Neuronal stem cell (in vitro differentiated cells): ENCODE measurements around the gene ANGPTL2.

Experiments
- DNase-seq: peaks from one replicate; pipeline ENCODE4 v3.0.0-alpha.2; 2013; ENCODE audit warnings: low spot score
- H2AFZ ChIP-seq: one replicate; pipeline ENCODE4 v1.6.1; 2013; ENCODE audit warnings: mild to moderate bottlenecking, low read length, inconsistent platforms
- H2AK5ac ChIP-seq: 2 replicates; pipeline ENCODE4 v1.6.1; 2013; ENCODE audit warnings: low read depth, mild to moderate bottlenecking, inconsistent platforms, low read length, moderate library complexity, mixed read lengths
- H2BK120ac ChIP-seq: 2 replicates; pipeline ENCODE4 v1.6.1; 2013; ENCODE audit warnings: low read depth, mild to moderate bottlenecking, inconsistent platforms, low read length, moderate library complexity, mixed read lengths
- H2BK12ac ChIP-seq: one replicate; pipeline ENCODE4 v1.6.1; 2013; ENCODE audit warnings: low read length, inconsistent platforms
- H2BK15ac ChIP-seq: 2 replicates; pipeline ENCODE4 v1.6.1; 2013; ENCODE audit warnings: mild to moderate bottlenecking, low read length, inconsistent platforms, mixed read lengths
- H2BK5ac ChIP-seq: one replicate; pipeline ENCODE4 v1.6.1; 2013; ENCODE audit warnings: inconsistent platforms, mild to moderate bottlenecking, low read length, moderate library complexity
- H3K14ac ChIP-seq: one replicate; pipeline ENCODE4 v1.6.1; 2013; ENCODE audit warnings: low read length, inconsistent platforms
- H3K18ac ChIP-seq: 2 replicates; pipeline ENCODE4 v1.6.1; 2013; ENCODE audit warnings: low read length, inconsistent platforms
- H3K23ac ChIP-seq: 2 replicates; pipeline ENCODE4 v1.6.1; 2013; ENCODE audit warnings: low read depth, mild to moderate bottlenecking, mixed read lengths, low read length, inconsistent platforms; ENCODE audit not compliant: poor library complexity
- H3K27ac ChIP-seq: replicated peaks from 3 replicates; pipeline ENCODE4 v1.5.1; 2013; ENCODE audit warnings: low read length, inconsistent platforms
- H3K27me3 ChIP-seq, 3 experiments: 2 replicates each; pipeline ENCODE4 v1.6.1; 2013; ENCODE audit warnings: low read length in 3 of 3, mild to moderate bottlenecking in 2 of 3, inconsistent platforms in 1 of 3, low read depth in 1 of 3, mixed read lengths in 1 of 3, moderate library complexity in 1 of 3; ENCODE audit not compliant: control insufficient read depth in 3 of 3, insufficient read depth in 3 of 3
- H3K36me3 ChIP-seq, 2 donors: replicated peaks in 1 of 2; 2 replicates each; pipeline ENCODE4 v1.6.1; 2013; ENCODE audit warnings: low read length in 2 of 2; ENCODE audit not compliant: control insufficient read depth in 2 of 2, insufficient read depth in 2 of 2
- H3K4ac ChIP-seq: 2 replicates; pipeline ENCODE4 v1.6.1; 2013; ENCODE audit warnings: inconsistent platforms, mild to moderate bottlenecking, low read length, moderate library complexity
- H3K4me1 ChIP-seq, 2 donors: 1 replicate in 1 of 2; 2 replicates in 1 of 2; pipeline ENCODE4 v1.6.1; 2013; ENCODE audit warnings: low read length in 2 of 2, low read depth in 1 of 2; ENCODE audit not compliant: control insufficient read depth in 2 of 2, insufficient read depth in 1 of 2
- H3K4me2 ChIP-seq: one replicate; pipeline ENCODE4 v1.6.1; 2013; ENCODE audit warnings: mild to moderate bottlenecking, low read length, inconsistent platforms; ENCODE audit not compliant: insufficient read depth, poor library complexity, severe bottlenecking
- H3K4me3 ChIP-seq, 2 donors: 2 replicates each; pipeline ENCODE4 v1.5.1; 2013; ENCODE audit warnings: low read length in 2 of 2, mild to moderate bottlenecking in 2 of 2, inconsistent platforms in 1 of 2, moderate library complexity in 1 of 2
- H3K79me1 ChIP-seq: one replicate; pipeline ENCODE4 v1.6.1; 2013; ENCODE audit warnings: low read depth, mild to moderate bottlenecking, inconsistent platforms, low read length, moderate library complexity
- H3K9ac ChIP-seq: one replicate; pipeline ENCODE4 v1.6.1; 2013; ENCODE audit warnings: mild to moderate bottlenecking, low read depth, low read length, inconsistent platforms; ENCODE audit not compliant: poor library complexity
- H3K9me3 ChIP-seq, 2 donors: replicated peaks in 1 of 2; 2 replicates each; pipeline versions ENCODE3 to v1.6.1; 2013; ENCODE audit warnings: low read length in 2 of 2, mild to moderate bottlenecking in 2 of 2, inconsistent platforms in 1 of 2, low read depth in 1 of 2, mixed read lengths in 1 of 2, moderate library complexity in 1 of 2; ENCODE audit not compliant: control insufficient read depth in 2 of 2, insufficient read depth in 1 of 2
- H4K8ac ChIP-seq: one replicate; pipeline ENCODE4 v1.6.1; 2013; ENCODE audit warnings: low read depth, mild to moderate bottlenecking, inconsistent platforms, low read length, moderate library complexity
- H4K91ac ChIP-seq: one replicate; pipeline ENCODE4 v1.6.1; 2013; ENCODE audit warnings: low read length, low read depth, mild to moderate bottlenecking, inconsistent platforms; ENCODE audit not compliant: poor library complexity
- whole genome bisulfite sequencing, 2 donors: extraction: QIAGEN DNeasy Blood & Tissue Kit; methylation state at CpG; one replicate each; pipeline ENCODE4 v1.1.7; 2013; ENCODE audit warnings: missing lambda C conversion rate in 2 of 2, mixed read lengths in 1 of 2; ENCODE audit not compliant: insufficient read length in 2 of 2, insufficient replicate concordance in 1 of 2; ENCODE audit errors: extremely low coverage in 2 of 2; 5-methylcytosine and 5-hydroxymethylcytosine counted together

Gene ANGPTL2

GRCh38 chr9:127056446-127056845 lies 66.0 kb downstream of the ANGPTL2 start:
- Histone ChIP-seq H3K9ac (no peak overlapping the region), H4K8ac (no peak overlapping the region), H3K4me2 (no peak overlapping the region), H2AK5ac (no peak overlapping the region), H3K14ac (no peak overlapping the region), H2BK5ac (no peak overlapping the region), H2BK12ac (no peak overlapping the region), H3K79me1 (no peaks in the 10 kb centered on the region), H3K4me3 (no peak overlapping the region), H3K23ac (no peak overlapping the region), H3K18ac (no peak overlapping the region), H3K27me3 (no peaks in the 10 kb centered on the region), H3K4ac (no peak overlapping the region), H4K91ac (no peak overlapping the region), H3K4me1 (peaks cover 8 to 10% of the 10 kb centered on the region in 2 donors), H2BK15ac (no peak overlapping the region), H2BK120ac (no peak overlapping the region), H2AFZ (no peak overlapping the region), H3K36me3 (no peaks in the 10 kb centered on the region), H3K27ac (no peak overlapping the region), H3K9me3 (no peaks in the 10 kb centered on the region)
- WGBS, 2 donors, result no CpG with 5 or more reads among the region's 3 CpGs
- no peak for DNase-seq

DNA sequence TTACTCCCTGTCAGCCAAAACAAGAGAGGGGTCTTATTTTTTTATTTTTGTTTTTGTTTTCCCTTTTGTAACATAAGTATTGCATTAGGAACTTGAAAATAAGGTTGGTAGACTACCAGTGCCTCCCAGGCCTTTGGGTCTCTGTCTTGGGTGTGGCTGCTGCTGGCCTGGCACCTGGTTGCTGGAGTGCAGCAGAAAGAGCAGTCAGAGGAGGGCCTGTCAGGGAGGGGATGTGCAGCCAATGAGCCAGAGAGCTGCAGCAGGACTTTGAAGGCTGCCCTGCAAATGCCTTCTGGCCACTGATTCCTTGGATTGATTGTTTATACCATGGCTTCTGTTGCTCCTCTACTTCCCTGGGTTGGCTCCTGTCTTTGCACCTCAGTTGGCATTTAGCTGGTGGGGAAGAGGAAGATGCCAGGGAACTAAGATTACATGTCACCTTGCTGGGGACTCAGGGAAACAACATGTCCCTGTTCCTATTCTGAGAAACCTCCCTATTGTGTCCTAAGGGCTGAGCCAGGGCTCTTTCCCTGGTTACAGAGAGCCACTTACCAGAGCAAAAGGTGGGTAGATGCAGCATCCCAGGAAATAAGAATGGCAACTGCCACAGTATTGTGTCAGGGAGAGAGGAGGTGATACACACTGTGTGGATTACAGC lies 66.6 kb downstream of the ANGPTL2 start:
- Histone ChIP-seq H3K27me3 (no peaks in the 10 kb centered on the region), H3K4me2 (no peak overlapping the region), H3K27ac (no peak overlapping the region), H2BK12ac (no peak overlapping the region), H3K23ac (no peak overlapping the region), H3K14ac (no peak overlapping the region), H2BK15ac (no peak overlapping the region), H3K4me1 (peaks cover 8 to 10% of the 10 kb centered on the region in 2 donors), H3K79me1 (no peaks in the 10 kb centered on the region), H2BK120ac (no peak overlapping the region), H3K36me3 (no peaks in the 10 kb centered on the region), H3K9ac (no peak overlapping the region), H2AFZ (no peak overlapping the region), H3K9me3 (no peaks in the 10 kb centered on the region), H4K8ac (no peak overlapping the region), H3K18ac (no peak overlapping the region), H2BK5ac (no peak overlapping the region), H3K4me3 (no peak overlapping the region), H2AK5ac (no peak overlapping the region), H4K91ac (no peak overlapping the region), H3K4ac (no peak overlapping the region)
- no peak for DNase-seq

- H2BK120ac ChIP-seq, result no peak overlapping the region
- H3K27me3 ChIP-seq, result no peaks in the 10 kb centered on the region
- H3K79me1 ChIP-seq, result peaks cover 3% of the 10 kb centered on the region
- no peak overlapping the region for H3K4me3 ChIP-seq
- H2BK12ac ChIP-seq, result no peak overlapping the region
- H2AK5ac ChIP-seq, result no peak overlapping the region
- no peak overlapping the region for H3K4ac ChIP-seq
- WGBS, 2 donors, result no CpG with 5 or more reads among the region's 5 CpGs
- H3K23ac ChIP-seq, result no peak overlapping the region
- H4K8ac ChIP-seq, result no peak overlapping the region
- H3K18ac ChIP-seq, result no peak overlapping the region
- H3K4me1 ChIP-seq, result peaks cover 8 to 10% of the 10 kb centered on the region in 2 donors
- no peak overlapping the region for H2BK5ac ChIP-seq
- no peak overlapping the region for H3K4me2 ChIP-seq
- H3K9ac ChIP-seq, result no peak overlapping the region
- H4K91ac ChIP-seq, result no peak overlapping the region
- no peak overlapping the region for H3K14ac ChIP-seq
- H2AFZ ChIP-seq, result no peak overlapping the region
- H3K36me3 ChIP-seq, result no peaks in the 10 kb centered on the region
- H2BK15ac ChIP-seq, result no peak overlapping the region
- H3K9me3 ChIP-seq, result no peaks in the 10 kb centered on the region
- no peak for DNase-seq
- H3K27ac ChIP-seq, result no peak overlapping the region
These were observed 68.5 kb downstream of the ANGPTL2 start for GRCh38 chr9:127053960-127054359.

DNA sequence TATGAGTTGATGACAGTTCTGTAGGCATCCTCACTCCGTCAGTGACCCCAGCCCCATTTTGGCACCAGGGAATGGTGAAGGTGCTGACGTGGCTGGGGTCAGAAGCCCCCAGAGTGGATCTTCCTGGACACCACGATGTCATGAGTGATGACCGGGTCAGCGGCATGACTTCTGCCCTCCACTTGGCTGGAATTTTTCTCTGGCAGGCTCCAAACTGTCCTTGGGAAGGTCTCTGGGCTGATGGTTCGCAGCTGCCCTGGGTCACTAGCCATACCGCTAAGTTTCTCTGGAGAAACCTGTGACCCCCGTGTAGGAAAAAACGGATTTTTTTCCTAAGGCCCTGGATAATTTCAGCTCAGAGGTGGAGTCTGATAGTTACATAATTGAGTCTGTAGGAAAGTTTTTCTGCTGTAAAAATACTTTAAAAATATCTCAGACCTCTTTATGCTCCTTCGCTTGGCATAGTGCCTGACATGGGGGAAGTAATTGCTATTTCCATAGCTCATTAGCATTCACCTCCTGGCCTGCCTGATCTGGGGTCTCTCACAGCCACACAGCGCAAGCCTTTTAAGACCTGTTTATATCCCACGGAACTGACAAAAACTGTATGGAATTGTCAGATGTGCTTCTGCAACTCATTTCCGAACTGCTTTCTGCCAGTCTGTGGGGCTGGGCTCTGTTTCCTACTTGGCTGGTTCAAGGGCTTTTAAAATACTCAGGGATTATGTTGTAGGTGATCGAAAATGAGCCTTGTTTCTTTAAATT lies 69.2 kb downstream of the ANGPTL2 start:
- Histone ChIP-seq H3K4me2 (no peak overlapping the region), H2BK5ac (no peak overlapping the region), H3K18ac (no peak overlapping the region), H2AK5ac (no peak overlapping the region), H3K9me3 (no peaks in the 10 kb centered on the region), H4K8ac (no peak overlapping the region), H3K79me1 (peaks cover 3% of the 10 kb centered on the region), H3K4me3 (no peak overlapping the region), H3K27ac (no peak overlapping the region), H3K27me3 (no peaks in the 10 kb centered on the region), H2BK12ac (no peak overlapping the region), H4K91ac (no peak overlapping the region), H3K4me1 (peaks cover 4 to 7% of the 10 kb centered on the region in 2 donors), H3K36me3 (no peaks in the 10 kb centered on the region), H2BK120ac (no peak overlapping the region), H3K4ac (no peak overlapping the region), H3K9ac (no peak overlapping the region), H2AFZ (no peak overlapping the region), H3K23ac (no peak overlapping the region), H3K14ac (no peak overlapping the region), H2BK15ac (no peak overlapping the region)
- no CpG with 5 or more reads among the region's 14 CpGs for WGBS, 2 donors
- no peak for DNase-seq
